ENCODE results near the gene ARR3.
"Not testable (repeated sequence)": the region's sequence is repeated elsewhere in the genome, so short reads cannot be mapped to it uniquely, and the experiment has no call there.

The ARR3 gene

GRCh38 chrX:70268034-70268433 lies at the start of gene ARR3:
ARR3 (plus strand) TSS chrX:70268334; CDS start chrX:70269386, 1,052 bp downstream.
- DNase-seq: no peak

GRCh38 chrX:70219938-70220764 lies 48.0 kb upstream of the ARR3 start:
- no peak for DNase-seq

DNA sequence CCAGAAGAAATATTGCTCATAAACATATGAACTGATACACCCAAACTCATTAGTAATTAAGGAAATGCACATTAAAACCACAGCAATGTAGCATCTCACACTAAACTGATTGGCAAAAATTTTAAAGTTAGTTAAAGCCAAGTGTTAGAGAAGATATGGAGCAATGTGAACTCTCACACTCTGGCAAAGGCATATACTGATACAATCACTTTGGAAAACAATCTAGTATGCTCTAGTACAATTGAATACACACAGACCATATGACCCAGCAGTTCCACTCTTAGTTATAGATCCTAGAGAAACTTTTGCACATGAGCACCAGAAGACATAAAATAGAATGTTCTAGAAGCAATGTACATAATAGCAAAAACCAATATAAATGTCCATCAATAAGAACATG lies 42.1 kb upstream of the ARR3 start:
- no peak for DNase-seq

GRCh38 chrX:70226687-70227086 lies 41.4 kb upstream of the ARR3 start:
- DNase-seq: no peak

DNA sequence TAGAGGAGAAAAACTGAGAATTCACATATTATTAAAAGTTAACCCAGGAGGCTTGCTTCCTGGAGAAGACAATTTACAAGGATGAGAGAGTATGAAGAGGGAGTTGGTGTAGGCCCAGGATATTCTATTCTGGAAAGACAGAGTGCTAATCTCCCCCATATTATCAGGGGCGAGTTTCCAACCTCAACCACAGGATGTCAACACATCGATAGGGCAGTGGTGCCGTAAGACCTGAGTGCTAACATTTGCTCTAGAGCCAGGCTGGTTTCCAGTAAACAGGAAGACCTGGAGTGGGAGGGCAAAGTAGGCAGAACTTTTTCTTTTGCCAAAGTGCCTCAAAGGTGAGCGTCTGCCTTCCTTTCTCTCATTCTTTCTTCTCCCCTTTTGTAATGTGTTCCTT lies 36.5 kb upstream of the ARR3 start:
- no peak for DNase-seq

DNA sequence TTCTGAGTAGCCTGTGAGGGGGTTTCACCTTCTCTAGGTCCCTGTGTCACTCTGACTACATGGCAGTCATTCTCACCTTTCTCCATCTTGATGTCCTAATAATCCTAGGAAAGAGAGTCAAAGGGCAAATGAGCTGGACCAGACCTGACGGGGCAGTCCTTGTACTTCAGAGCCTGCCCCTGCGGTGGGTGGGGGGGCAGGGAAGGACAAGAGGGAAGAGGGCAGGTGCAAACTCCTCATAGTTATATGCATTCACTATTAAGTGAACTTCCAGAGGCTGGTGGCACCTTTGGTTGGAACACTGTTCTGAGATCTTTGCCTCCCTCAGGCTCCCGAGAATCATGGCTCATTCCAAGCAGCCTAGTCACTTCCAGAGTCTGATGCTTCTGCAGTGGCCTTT lies 33.8 kb upstream of the ARR3 start, which contains the start of gene AWAT1:
TSS of gene AWAT1 (plus strand) at position 301 of the 400 bp plus-strand sequence. CDS start at position 342, 41 bp downstream.
- no peak for DNase-seq

GRCh38 chrX:70240751-70241150 lies 27.4 kb upstream of the ARR3 start:
- DNase-seq: no peak

- DNase-seq: no peak
Measured at GRCh38 chrX:70241501-70241900, 26.6 kb upstream of the ARR3 start.

DNA sequence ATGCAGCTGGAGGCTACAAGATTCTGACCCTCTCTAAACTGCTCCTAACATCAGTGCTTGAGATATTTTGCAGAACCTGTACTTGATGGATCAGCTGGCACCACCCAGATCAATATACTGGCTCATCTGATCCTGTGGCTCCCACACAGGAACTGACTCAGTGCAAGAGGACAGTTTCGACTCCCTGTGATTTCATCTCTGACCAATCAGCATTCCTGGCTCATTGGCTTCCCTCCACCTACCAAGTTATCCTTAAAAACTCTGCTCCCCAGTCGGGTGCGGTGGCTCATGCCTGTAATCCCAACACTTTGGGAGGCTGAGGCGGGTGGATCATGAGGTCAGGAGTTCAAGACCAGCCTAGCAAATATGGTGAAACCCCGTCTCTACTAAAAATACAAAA lies 24.5 kb upstream of the ARR3 start:
- not testable (repeated sequence) for DNase-seq

DNA sequence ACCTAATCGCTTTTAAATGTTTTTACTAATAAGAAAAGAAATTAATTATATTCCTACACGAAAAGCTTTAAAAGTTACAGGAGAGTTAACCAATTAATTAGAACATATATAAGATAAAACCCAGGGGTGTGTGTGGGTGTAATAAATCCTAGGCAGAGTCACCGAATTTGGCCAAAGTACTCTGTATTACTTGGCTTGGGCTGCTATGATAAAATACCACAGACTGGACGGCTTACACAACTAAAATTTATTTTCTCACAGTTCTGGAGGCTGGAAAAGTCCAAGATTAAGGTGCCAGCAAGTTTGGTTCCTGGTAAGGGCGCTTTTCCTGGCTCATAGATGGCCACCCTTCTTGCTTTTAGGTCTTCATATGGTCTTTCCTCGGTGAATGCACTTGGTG lies 23.3 kb upstream of the ARR3 start:
- DNase-seq: no peak

- DNase-seq: no peak
Measured at GRCh38 chrX:70247252-70247651, 20.9 kb upstream of the ARR3 start.

GRCh38 chrX:70252491-70252890 lies 15.6 kb upstream of the ARR3 start:
- no peak for DNase-seq

- no peak for DNase-seq
Measured at GRCh38 chrX:70253377-70254062, 14.6 kb upstream of the ARR3 start.

- no peak for DNase-seq
Measured at GRCh38 chrX:70254063-70254400, 14.1 kb upstream of the ARR3 start.

DNA sequence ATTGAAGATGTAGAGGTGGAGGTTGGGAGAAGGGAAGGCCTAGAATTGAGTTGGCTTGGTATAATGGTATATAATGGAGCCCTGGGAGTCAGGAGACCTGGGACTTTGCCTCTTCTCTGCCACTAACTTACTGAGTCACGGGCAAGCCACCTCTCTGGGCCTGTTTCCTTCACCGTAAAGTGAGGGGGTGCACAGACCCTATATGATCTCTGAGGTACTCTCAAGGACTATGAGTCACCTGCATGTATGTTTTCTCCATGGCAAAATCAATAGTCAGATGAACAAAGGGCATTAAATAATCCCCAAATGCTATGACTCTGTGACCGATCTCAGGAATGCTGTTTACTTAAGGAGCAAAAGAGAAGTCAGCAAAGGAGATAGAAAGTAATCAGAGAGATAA lies 13.2 kb upstream of the ARR3 start:
- no peak for DNase-seq

DNA sequence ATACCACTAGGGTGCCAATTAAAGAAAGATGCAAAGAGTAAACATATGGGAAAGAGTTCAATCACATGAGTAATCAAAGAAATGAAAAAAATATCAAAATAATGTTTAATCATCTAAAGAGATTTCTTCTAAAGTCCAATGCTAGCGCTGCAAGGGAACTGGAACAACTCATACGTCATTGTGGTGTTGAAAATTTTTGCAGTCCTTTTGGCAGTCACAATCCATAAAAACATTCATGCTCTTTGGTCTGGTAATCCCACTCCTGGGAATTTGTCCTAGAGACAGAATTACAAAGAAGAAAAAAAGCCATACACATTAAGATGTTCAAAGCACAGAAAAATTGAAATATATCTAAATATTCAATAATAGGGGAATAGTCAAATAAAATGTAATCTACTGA lies 12.7 kb upstream of the ARR3 start:
- DNase-seq: no peak

DNA sequence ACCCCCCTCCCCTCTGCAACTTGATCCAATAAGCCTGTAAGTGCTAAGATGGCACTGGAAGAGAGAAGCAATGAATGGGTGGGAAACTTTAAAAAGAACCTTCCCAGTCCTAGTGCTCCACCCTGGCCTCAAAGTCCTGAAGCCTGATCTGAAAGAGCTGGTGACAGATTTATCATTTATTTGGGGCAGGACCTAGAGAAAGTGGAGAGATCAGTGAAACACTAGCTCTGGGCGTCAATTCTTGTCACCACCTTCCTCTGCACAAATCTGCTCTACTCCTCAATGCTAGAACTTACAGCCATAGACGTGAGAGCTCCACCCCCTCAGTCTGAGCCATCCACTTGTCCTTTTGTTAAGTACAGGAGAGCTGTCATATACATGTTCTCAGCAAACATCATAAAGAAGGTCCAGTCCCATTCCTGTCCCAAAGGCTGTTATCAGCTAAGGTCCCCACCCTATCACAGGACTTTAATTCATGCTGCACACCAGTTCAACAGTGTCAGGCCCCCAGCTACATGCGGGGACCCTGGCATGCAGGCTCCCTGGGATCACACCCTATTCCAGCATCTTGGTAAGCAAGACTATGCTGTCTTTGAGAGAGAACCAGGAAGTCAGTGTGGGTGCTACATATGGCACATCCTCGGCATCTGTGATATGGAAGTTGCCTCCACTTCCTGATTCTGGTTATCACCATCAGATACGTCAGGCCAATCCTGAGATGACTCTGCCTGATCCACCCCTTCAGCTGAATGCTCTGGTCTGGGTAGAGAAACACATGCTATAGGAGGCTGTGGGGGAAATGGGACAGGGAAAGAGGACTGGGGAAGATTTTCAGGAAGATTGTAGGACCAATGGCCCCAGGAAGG lies 10.5 kb upstream of the ARR3 start:
- no peak for DNase-seq

GRCh38 chrX:70260104-70260503 lies 8.0 kb upstream of the ARR3 start, which contains the start of gene P2RY4:
P2RY4 (minus strand) TSS chrX:70260204; CDS start chrX:70259624, 580 bp downstream.
- DNase-seq: no peak

- peak; percentile 50 for DNase-seq
Measured at GRCh38 chrX:70262952-70263567, 5.1 kb upstream of the ARR3 start.

DNA sequence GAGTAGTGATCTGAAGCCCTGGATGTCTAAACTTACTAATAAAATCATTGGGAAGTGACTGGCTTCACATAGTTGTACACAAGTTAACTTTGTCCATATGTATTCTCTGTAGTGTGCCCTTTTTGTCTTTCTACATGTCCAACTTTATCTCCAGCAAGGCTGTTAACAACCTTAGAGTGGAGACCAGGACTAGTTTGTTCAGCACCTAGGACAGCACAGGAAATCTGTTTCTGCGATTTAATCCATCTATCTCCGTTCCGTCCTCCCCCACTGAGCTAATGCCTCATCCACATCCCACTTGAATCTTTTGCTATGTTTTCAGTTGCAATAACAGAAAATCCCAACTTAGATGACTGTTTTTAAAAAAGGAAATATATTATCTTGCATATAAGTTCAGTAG lies 3.4 kb upstream of the ARR3 start:
- DNase-seq: no peak

- DNase-seq: not testable (repeated sequence)
Measured at GRCh38 chrX:70274029-70274428, 5.9 kb downstream of the ARR3 start.

DNA sequence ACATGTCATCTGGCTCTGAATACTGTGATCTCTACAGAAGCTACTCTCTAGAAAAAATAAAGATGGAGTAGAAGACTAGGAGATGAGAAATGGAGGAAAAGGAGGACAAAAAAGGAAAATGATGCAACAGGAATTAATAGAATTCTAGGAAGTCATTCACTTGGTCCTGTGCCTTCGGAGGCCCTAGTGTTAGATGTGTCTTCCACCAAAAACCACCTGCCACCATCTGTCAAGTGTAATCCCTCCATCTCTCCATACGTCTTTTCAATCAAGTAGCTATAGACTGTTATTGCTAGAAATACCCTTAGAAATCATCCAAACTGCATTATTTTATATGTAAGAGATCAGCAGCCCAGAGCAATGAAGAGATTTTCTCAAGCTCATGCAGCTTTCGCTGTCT lies 10.9 kb downstream of the ARR3 start:
- DNase-seq: no peak

- DNase-seq: no peak
Measured at GRCh38 chrX:70280573-70280972, 12.4 kb downstream of the ARR3 start.

Data from eye (tissue), 1 donor.